HG03103 (cell line): ENCODE data around the gene CLNK.

Experiments
- ATAC-seq: cut with Tn5 transposase; IDR thresholded peaks from one replicate; pipeline ENCODE4 v1.9.1; 2021; ENCODE audit warnings: low read depth; ENCODE audit not compliant: unreplicated experiment

CLNK gene

GRCh38 chr4:10684631-10685030, at the start of gene CLNK:
CLNK (minus strand) TSS chr4:10684768; CDS start chr4:10667869, 16,899 bp downstream.
- peak; percentile 77 for ATAC-seq

- ATAC-seq, result no peak
Observed at GRCh38 chr4:10733481-10734062, 49.0 kb upstream of the CLNK start.

- no peak for ATAC-seq
Observed at GRCh38 chr4:10732914-10733415, 48.4 kb upstream of the CLNK start.

- no peak for ATAC-seq
Observed at GRCh38 chr4:10732235-10732913, 47.8 kb upstream of the CLNK start.

- ATAC-seq, result no peak
Observed at GRCh38 chr4:10731690-10732089, 47.1 kb upstream of the CLNK start.

- no peak for ATAC-seq
Observed at GRCh38 chr4:10731162-10731561, 46.6 kb upstream of the CLNK start.

GRCh38 chr4:10730590-10730989, 46.0 kb upstream of the CLNK start:
- peak; percentile 65 for ATAC-seq

- ATAC-seq, result peak; percentile 35
Observed at GRCh38 chr4:10730019-10730418, 45.5 kb upstream of the CLNK start.

- no peak for ATAC-seq
Observed at GRCh38 chr4:10729366-10729765, 44.8 kb upstream of the CLNK start.

GRCh38 chr4:10728016-10728415, 43.4 kb upstream of the CLNK start:
- no peak for ATAC-seq

GRCh38 chr4:10727140-10727880, 42.7 kb upstream of the CLNK start:
- no peak for ATAC-seq

- ATAC-seq, result peak; percentile 94
Observed at GRCh38 chr4:10722957-10723356, 38.4 kb upstream of the CLNK start.

GRCh38 chr4:10721616-10722015, 37.0 kb upstream of the CLNK start:
- ATAC-seq, result no peak

GRCh38 chr4:10716163-10716562, 31.6 kb upstream of the CLNK start:
- ATAC-seq, result no peak

GRCh38 chr4:10715696-10716095, 31.1 kb upstream of the CLNK start:
- ATAC-seq, result no peak

- ATAC-seq, result no peak
Observed at GRCh38 chr4:10715135-10715534, 30.6 kb upstream of the CLNK start.

GRCh38 chr4:10713591-10713990, 29.0 kb upstream of the CLNK start:
- ATAC-seq, result no peak

- no peak for ATAC-seq
Observed at GRCh38 chr4:10706236-10706635, 21.7 kb upstream of the CLNK start.

- ATAC-seq, result no peak
Observed at GRCh38 chr4:10704430-10704810, 19.9 kb upstream of the CLNK start.

GRCh38 chr4:10703766-10704429, 19.3 kb upstream of the CLNK start:
- ATAC-seq, result no peak

GRCh38 chr4:10703156-10703555, 18.6 kb upstream of the CLNK start:
- no peak for ATAC-seq
